Cardiac fibroblast (primary cell): Measurements from ENCODE around the gene SDK2.

Experiments used
- DNase-seq, 2 donors: peaks; one replicate each; pipeline versions ENCODE4 v3.0.0 to v3.0.0-alpha.2; 2010; ENCODE audit warnings: low read depth in 2 of 2
- H3K4me3 ChIP-seq, 2 donors: replicated peaks in 1 of 2; 1 replicate in 1 of 2; 2 replicates in 1 of 2; pipeline ENCODE4 v1.5.1; 2011; ENCODE audit warnings: low read depth in 2 of 2, low read length in 2 of 2, mild to moderate bottlenecking in 2 of 2, moderate library complexity in 1 of 2
- CTCF ChIP-seq: IDR thresholded peaks from one replicate; pipeline ENCODE4 v1.5.1; 2011; ENCODE audit warnings: low read depth, mild to moderate bottlenecking, low read length, inconsistent platforms

Gene SDK2

GRCh38 chr17:73622381-73622780 lies 21.9 kb downstream of the SDK2 start:
- no peak overlapping the region for H3K4me3 ChIP-seq
- no peak for TF ChIP-seq CTCF
- DNase-seq, result no peak

GRCh38 chr17:73621685-73622084 lies 22.6 kb downstream of the SDK2 start:
- no peak for TF ChIP-seq CTCF
- H3K4me3 ChIP-seq, result no peak overlapping the region
- DNase-seq, result no peak

GRCh38 chr17:73620414-73620813 lies 23.8 kb downstream of the SDK2 start:
- no peak overlapping the region for H3K4me3 ChIP-seq
- DNase-seq, result no peak

GRCh38 chr17:73617501-73617900 lies 26.7 kb downstream of the SDK2 start:
- no peak for DNase-seq
- TF ChIP-seq CTCF, result no peak
- H3K4me3 ChIP-seq, result no peak overlapping the region

More at GRCh38 chr17:73620414-73620813, 23.8 kb downstream of the SDK2 start:
- TF ChIP-seq CTCF, result no peak

GRCh38 chr17:73616873-73617404 lies 27.3 kb downstream of the SDK2 start:
- H3K4me3 ChIP-seq, result no peak overlapping the region
- DNase-seq, result no peak
- TF ChIP-seq CTCF, result no peak

- no peak overlapping the region for H3K4me3 ChIP-seq
- DNase-seq, result no peak
- TF ChIP-seq CTCF, result no peak
Observed at GRCh38 chr17:73616120-73616872, 27.9 kb downstream of the SDK2 start.
